GM18868 (cell line): ENCODE measurements around the gene ADGRL1.
"Not testable (repeated sequence)": the region's sequence is repeated elsewhere in the genome, so short reads cannot be mapped to it uniquely, and the experiment has no call there.

Source experiments
- ATAC-seq: cut with Tn5 transposase; IDR thresholded peaks from one replicate; pipeline ENCODE4 v1.9.1; 2021; ENCODE audit warnings: mild to moderate bottlenecking, moderate library complexity; ENCODE audit not compliant: unreplicated experiment

Gene ADGRL1

DNA sequence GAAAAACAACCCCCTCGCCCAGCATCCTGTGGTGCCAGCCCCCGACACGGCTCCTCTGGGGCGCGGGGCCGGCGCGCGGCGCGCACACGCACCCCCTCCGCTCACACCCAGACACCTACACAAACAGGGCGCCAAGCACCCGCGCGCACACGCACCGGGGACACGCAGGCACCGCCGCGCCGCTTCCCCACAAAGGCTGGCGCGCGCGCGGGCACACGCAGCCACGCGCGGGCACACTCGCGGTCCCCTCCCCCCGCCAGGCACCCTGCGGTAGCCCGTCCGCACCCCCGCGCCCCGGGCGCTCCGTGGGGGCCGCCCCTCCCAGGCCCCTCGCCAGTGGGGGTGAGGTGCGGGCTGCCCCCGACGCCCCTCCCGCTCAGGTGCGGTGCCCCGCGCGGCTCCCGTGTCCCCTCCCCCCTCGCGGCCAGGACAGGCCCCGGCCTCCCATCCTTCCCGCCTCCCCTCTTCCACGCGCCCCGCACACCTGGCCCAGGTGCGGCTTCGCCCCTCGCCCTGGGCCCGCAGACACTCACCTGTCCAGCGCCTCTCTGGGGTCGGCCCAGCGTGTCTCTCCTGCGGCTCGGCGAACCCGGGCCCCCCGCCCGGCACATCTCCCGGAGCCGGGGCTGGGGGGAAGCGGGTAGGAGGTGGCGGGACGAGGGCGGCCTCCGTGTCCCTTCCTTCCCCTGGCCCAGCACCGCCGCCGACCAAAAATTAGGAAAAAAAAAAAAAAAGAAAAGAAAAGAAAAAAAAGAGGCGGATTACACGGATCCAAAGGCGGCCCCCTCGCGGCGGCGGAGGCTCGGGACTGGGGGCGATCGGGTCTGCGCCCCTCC, at the start of gene ADGRL1:
Gene ADGRL1 (minus strand): TSS at position 718 of the 836 bp plus-strand sequence. CDS start 22,567 bp downstream, outside the sequence.
- ATAC-seq, result not testable (repeated sequence)

GRCh38 chr19:14255316-14255715, 49.3 kb upstream of the ADGRL1 start:
- ATAC-seq, result not testable (repeated sequence)

GRCh38 chr19:14253822-14254599, 48.0 kb upstream of the ADGRL1 start:
- not testable (repeated sequence) for ATAC-seq

DNA sequence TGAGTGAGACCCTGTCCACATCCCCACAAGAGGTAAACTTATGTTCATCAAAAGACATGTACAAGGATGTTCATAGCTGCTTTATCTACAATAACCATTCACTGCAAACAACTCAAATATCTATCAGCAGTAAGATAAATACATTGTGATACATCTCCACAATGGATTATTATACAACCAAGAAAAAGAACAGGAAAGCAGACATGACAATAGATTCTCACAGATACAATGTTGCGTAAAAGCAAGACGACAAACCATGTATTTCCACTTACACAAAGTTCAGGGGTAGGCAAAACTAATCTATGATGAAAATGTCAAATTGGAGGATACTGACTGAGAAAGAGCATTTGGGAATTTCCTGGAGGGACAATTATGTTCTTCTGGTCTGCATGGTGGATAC, 46.2 kb upstream of the ADGRL1 start:
- ATAC-seq, result not testable (repeated sequence)

DNA sequence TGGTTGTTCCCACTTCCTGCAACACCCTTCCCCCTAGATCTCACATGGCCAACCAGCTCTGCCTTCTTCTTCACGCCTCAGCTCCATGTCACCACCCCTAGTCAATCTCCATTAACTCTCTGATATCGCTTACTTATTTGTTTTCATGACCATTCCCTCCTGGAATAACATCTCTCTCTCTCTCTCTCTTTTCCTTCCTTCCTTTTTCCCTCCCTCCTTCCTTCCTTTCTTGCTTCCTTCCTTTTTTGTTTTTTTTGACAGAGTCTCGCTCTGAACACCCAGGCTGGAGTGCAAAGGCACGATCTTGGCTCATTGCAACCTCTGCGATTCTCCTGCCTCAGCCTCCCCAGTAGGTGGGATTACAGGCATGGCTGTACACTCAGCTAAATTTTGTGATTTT, 44.9 kb upstream of the ADGRL1 start:
- no peak for ATAC-seq

- not testable (repeated sequence) for ATAC-seq
Measured at GRCh38 chr19:14250315-14250714, 44.3 kb upstream of the ADGRL1 start.

- not testable (repeated sequence) for ATAC-seq
Measured at GRCh38 chr19:14249891-14250290, 43.9 kb upstream of the ADGRL1 start.

DNA sequence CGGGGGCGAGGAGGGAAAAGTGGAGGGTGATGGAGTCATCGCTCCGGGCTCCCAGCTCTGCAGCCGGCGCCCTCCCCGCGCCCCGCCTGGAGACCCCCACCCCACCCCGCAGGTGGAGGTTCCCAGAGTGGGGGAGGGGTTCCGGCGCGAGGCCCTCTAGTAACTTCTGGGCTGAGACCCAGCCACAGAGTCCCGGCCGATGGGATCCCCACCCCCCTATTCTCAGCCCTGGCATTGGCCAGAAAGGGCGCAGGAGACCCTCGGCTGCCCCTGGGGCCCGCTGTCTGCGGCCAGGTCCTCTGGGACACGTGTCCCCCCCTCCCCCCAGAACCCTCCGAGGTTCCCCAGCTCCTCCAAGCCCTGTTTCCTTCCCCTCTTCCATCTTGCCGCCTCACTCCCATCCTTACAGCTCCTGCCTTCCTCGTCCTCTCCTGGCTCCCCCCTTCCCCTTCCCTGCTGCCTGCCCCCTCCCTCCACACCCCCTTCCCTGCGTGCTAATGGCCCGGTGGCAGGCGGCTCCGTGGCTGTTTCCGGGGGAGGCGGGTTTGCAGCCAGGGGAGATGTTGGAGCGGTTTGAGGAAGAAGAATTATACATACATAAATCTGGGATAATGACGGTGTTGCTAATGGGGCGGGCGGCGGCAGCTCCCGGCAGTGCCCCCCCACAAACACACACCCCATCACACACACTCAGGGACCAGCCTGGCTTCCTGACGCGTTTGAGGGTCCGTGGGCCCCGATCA, 43.2 kb upstream of the ADGRL1 start:
- not testable (repeated sequence) for ATAC-seq

GRCh38 chr19:14248578-14249011, 42.6 kb upstream of the ADGRL1 start:
- no peak for ATAC-seq

GRCh38 chr19:14247548-14248471, 41.8 kb upstream of the ADGRL1 start:
- ATAC-seq, result not testable (repeated sequence)

DNA sequence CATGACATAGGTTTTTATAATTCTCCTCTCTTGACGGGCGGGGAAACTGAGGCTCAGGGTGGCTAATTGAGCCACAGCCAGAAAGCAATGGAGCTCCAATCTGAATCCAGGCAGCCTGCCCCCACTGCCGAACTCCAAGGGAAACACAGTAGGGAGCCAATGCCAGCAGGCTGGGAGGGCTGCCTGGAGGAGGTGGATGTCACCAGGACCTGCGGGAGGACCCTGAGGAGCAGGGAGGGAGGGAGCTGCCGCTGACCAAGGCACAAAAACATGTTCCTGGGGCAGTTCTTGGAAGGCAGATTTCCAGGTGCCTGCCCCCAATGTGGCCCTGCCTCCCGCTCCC, 41.2 kb upstream of the ADGRL1 start:
- not testable (repeated sequence) for ATAC-seq

- not testable (repeated sequence) for ATAC-seq
Measured at GRCh38 chr19:14244393-14244792, 38.4 kb upstream of the ADGRL1 start.

DNA sequence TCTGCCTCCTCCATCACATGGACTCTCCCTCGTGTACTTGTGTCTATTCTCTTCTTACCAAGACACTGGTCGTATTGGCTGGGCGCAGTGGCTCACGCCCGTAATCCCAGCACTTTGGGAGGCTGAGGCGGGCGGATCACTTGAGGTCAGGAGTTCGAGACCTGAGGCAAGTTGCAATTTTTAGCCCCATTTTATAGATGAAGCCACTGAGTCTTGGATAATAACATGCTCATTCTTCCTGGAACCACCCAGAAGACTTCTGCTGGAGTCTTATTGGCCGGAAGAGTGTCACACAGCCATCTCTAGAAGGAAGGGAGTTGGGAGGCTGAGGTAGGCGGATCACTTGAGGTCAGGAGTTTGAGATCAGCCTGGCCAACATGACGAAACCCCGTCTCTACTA, 37.7 kb upstream of the ADGRL1 start:
- ATAC-seq, result not testable (repeated sequence)

DNA sequence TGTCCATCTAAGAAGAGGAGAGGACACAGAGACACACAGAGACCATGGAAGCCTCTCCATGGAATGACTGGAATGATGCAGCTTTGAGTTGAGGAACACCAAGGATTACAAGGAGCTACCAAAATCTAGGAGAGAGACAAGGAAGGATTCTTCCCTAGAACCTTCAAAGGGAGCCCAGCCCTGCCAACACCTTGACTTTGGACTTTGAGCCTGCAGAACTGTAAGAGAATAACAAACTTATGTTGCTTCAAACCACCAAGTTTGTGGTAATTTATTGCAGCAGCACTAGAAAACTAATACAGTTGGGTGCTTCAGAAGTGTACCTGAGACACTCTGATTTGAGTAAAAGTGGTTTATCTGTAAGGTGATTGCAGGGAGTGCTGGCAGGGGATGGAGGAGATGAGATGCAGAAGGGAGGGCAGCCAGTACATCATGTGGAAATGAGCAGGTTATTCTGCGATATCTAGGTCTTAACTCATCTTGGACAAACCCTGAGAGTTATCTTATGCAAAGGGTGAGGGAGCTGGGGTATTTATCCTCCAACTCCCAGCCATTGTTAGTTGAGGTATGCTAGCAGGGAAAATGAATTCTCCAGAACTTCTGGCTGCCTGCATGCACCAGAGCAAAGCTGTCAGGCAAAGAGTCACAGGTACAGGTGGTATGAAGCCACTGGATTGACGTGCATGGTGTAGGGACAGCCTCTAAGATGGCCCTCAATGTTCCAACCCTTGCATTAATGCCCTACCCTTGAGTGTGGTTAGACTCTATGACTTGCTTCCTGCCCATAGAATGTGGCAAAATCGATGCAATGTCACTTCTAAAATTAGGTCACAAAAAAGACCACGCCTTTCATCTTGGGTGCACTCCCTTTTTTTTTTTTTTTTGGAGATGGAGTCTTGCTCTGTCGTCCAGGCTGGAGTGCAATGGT, 31.3 kb upstream of the ADGRL1 start:
- ATAC-seq, result no peak

DNA sequence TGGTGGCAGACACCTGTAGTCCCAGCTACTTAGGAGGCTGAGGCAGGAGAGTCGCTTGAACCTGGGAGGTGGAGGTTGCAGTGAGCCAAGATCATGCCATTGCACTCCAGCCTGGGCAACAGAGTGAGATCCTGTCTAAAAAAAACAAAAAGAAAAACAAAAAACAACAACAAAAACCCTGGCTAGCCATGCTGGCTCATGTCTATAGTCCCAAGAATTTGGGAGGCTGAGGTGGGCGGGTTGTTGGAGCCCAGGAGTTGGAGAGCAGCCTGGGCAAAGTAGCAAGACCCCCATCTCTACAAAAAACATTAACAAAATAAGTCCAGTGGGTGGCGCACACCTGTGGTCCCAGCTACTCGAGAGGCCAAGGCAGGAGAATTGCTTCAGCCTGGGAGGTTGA, 27.0 kb upstream of the ADGRL1 start:
- ATAC-seq, result not testable (repeated sequence)

DNA sequence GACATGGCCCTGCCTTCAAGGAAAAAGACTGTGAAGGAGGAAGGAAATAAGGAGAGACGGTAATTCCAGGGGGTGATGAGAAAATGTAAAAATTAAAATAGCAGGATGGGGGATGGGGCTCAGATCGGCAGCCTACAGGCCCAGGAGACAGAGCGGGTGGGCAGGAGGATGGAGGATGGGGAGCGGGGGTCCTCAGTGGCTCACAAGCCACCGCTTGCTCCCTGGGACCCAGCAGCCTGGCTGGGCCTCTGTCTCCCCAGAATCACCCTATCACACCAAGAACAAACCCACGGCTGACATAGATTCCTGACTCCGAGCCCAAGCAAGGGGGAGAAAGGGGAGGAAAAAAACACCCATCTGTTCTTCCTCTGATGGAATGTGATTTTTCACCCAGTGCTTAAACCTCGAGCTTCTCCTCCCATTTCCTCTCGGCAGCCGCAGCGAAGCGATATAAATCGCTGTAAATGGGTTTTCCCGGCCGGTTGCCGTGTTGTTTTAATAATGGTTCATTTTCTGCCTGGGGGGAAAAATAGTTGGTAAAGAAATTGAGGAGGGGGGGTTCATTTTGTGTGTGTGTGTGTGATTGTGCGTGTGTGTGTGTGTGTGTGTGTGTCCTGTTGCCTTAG, 22.6 kb upstream of the ADGRL1 start:
- not testable (repeated sequence) for ATAC-seq

DNA sequence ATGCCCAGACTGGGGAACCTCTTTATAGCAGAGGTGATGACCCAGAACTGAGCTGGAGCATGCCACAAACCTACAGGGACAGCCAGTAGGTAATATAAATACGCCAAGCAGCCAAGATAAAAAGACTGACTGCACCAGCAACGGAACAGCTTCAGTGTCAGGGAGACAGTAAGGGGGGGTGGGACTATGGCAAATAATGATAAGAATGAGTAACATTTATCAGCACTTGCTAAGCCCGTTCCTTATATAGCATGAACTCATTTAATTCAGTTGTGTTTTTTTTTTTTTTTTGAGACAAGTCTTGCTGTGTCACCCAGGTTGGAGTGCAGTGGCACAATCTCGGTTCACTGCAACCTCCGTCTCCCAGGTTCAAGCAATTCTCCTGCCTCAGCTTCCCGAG, 20.5 kb upstream of the ADGRL1 start:
- not testable (repeated sequence) for ATAC-seq

GRCh38 chr19:14222886-14223285, 16.9 kb upstream of the ADGRL1 start:
- ATAC-seq, result no peak

DNA sequence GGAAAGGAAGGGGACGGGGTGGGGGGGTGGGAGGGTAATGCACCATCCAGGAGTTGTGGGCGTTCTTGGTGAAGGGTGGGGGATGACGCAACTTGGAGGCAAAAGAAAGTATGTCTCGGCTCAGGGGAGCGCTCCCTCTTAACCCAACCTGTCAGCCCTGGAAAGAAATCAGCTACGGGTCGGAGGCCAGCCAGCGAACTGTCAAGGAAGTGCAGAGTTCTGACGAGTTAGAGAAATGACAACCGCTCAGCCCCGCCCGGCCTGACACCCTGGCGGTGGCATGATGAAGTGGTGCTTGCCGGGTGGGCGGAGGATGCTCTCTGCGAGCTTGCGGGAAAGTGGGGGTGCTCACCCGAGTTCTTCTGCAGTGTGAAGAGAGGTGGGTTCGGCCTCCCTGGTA, 15.4 kb upstream of the ADGRL1 start:
- ATAC-seq, result peak; percentile 50
